A549 (cell line): ENCODE data around the gene DDIT4.

ENCODE experiments used
- CEBPB ChIP-seq, 2 experiments: fragments of >200 bp in 1 of 2; sonication (Bioruptor Twin) in 1 of 2; formaldehyde crosslinking in 1 of 2; IDR thresholded peaks; 2 replicates each; pipeline ENCODE4 v1.6.1; 2012 to 2016
- CHD4 ChIP-seq: fragments of 200-600 bp; sonication (generic); IDR thresholded peaks from 2 replicates; pipeline ENCODE4 v1.6.1; 2016; ENCODE audit warnings: antibody characterized with exemption, mild to moderate bottlenecking, borderline replicate concordance
- ESRRA ChIP-seq: fragments of 150-350 bp; IDR thresholded peaks from 2 replicates; pipeline ENCODE4 v1.6.1; 2014; ENCODE audit warnings: mild to moderate bottlenecking, low read length, borderline replicate concordance
- HDAC2 ChIP-seq: fragments of 200-600 bp; sonication (generic); IDR thresholded peaks from 2 replicates; pipeline ENCODE4 v1.6.1; 2016
- HOXA7 ChIP-seq: fragments of 250-450 bp; sonication (Bioruptor Pico); IDR thresholded peaks from 2 replicates; pipeline ENCODE4 v1.5.0; 2020; ENCODE audit warnings: mild to moderate bottlenecking, moderate library complexity
- JUN ChIP-seq, 2 experiments: fragments of >200 bp; sonication (Bioruptor Twin); formaldehyde crosslinking; IDR thresholded peaks; 2 replicates in 1 of 2; 3 replicates in 1 of 2; pipeline ENCODE4 v1.6.1; 2016 to 2017
- JUNB ChIP-seq: fragments of >200 bp; sonication (Bioruptor Twin); formaldehyde crosslinking; IDR thresholded peaks from 2 replicates; pipeline ENCODE4 v1.6.1; 2016
- POLR2A ChIP-seq: IDR thresholded peaks from 2 replicates; pipeline ENCODE4 v1.6.1; 2012; ENCODE audit warnings: mild to moderate bottlenecking, low read length
- RAD21 ChIP-seq, 2 experiments: fragments of >200 bp in 1 of 2; sonication (Bioruptor Twin) in 1 of 2; formaldehyde crosslinking in 1 of 2; IDR thresholded peaks in 1 of 2; conservative IDR thresholded peaks in 1 of 2; 2 replicates in 1 of 2; 3 replicates in 1 of 2; pipeline ENCODE4 v1.6.1; 2012 to 2018; ENCODE audit warnings: inconsistent platforms in 1 of 2
- RARB ChIP-seq: fragments of 250-450 bp; sonication (Bioruptor Pico); IDR thresholded peaks from 2 replicates; pipeline ENCODE4 v1.8.0; 2021; ENCODE audit warnings: mild to moderate bottlenecking, moderate library complexity
- RNF2 ChIP-seq: fragments of 200-600 bp; sonication (generic); IDR thresholded peaks from 2 replicates; pipeline ENCODE4 v1.6.1; 2016; ENCODE audit warnings: low read depth, mild to moderate bottlenecking, antibody characterized with exemption, moderate library complexity, borderline replicate concordance
- SMC3 ChIP-seq: fragments of >200 bp; sonication (Bioruptor Twin); formaldehyde crosslinking; IDR thresholded peaks from 3 replicates; pipeline ENCODE4 v1.6.1; 2018; ENCODE audit warnings: inconsistent platforms
- TF ChIP-seq, protein P1 (sequence below): fragments of >200 bp; sonication (Bioruptor Twin); formaldehyde crosslinking; IDR thresholded peaks from 3 replicates; pipeline ENCODE4 v1.5.1; 2016
- TF ChIP-seq, protein P2 (sequence below): IDR thresholded peaks from 2 replicates; pipeline ENCODE4 v1.6.1; 2012

DNA sequence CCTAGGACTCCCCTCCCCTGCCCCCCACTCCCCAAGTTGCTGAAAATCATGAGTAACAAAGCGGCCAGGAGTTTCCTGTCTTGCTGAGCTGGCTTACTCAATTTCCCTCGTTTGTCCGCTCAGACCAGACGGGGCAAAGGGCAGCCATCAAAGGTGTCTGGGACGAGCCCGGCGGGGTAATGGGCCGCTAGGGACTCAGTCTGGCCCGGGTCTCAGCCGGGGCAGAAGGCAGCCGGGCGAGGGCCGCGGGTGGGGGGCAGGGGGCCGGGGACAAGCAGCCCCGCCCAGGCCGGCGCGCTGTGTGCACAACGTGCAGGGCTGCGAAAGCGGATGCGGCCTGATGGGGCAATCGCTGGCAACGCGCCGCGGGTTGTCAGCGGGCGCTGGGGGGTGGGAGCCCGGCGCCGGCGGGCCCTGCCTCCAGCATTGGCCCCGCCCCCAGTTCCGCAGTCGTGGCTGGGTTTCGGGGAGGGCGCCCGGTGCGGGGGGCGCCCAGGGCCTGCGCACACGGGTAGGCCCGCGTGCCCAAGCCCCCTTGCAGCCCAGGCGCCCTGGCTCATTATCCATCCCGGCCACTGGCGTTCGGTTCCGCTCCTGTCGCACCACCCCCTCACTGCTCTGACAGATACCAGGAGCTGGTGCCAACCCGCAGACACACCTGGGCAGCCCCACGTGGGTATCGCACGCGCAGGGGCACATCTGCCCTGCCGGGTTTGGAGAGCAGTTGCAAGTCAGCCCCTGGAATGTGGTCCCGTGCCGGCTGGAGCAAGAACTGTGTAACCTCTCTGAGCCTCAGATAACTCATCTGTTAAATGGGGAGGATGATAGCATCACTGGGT is 45.9 kb downstream of the DDIT4 start:
- TF ChIP-seq RAD21 (conservative IDR thresholded peaks at IDR 0.05 in 1 of 2, IDR thresholded peaks at IDR 0.05 in 1 of 2) (peak in 1 of 2 experiments; percentile 58; a peak in 3 of 5 replicates), JUN (IDR thresholded peaks at IDR 0.05) (peak; percentile 89 to 99), RNF2 (no peak), HDAC2 (no peak), CEBPB (IDR thresholded peaks at IDR 0.05) (peak; percentile 96 to 97), SMC3 (peak; percentile 60), POLR2A (no peak), JUNB (peak; percentile 73), RARB (CRISPR knock-in tag) (peak; percentile 74; the same call in 1 of the 2 replicates), ESRRA (no peak), HOXA7 (CRISPR knock-in tag) (0 out of 2 replicates have a peak, but pooled peaks have one; percentile 20), CHD4 (peak; percentile 91)
- TF ChIP-seq, protein P1, sequence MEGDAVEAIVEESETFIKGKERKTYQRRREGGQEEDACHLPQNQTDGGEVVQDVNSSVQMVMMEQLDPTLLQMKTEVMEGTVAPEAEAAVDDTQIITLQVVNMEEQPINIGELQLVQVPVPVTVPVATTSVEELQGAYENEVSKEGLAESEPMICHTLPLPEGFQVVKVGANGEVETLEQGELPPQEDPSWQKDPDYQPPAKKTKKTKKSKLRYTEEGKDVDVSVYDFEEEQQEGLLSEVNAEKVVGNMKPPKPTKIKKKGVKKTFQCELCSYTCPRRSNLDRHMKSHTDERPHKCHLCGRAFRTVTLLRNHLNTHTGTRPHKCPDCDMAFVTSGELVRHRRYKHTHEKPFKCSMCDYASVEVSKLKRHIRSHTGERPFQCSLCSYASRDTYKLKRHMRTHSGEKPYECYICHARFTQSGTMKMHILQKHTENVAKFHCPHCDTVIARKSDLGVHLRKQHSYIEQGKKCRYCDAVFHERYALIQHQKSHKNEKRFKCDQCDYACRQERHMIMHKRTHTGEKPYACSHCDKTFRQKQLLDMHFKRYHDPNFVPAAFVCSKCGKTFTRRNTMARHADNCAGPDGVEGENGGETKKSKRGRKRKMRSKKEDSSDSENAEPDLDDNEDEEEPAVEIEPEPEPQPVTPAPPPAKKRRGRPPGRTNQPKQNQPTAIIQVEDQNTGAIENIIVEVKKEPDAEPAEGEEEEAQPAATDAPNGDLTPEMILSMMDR: no peak
- TF ChIP-seq, protein P2, sequence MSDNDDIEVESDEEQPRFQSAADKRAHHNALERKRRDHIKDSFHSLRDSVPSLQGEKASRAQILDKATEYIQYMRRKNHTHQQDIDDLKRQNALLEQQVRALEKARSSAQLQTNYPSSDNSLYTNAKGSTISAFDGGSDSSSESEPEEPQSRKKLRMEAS: peak; percentile 93
